K562 (cell line): ENCODE measurements around the gene LPIN1.

Source experiments
- CTCF ChIP-seq, 3 experiments: IDR thresholded peaks in 2 of 3; conservative IDR thresholded peaks in 1 of 3; 2 replicates each; pipeline ENCODE4 v1.5.1; 2011 to 2012; ENCODE audit warnings: low read length in 3 of 3, mild to moderate bottlenecking in 3 of 3, control low read depth in 2 of 3, improper control_type of control experiment in 1 of 3, inconsistent platforms in 1 of 3, low read depth in 1 of 3, mixed read lengths in 1 of 3, moderate library complexity in 1 of 3; ENCODE audit not compliant: insufficient read depth in 2 of 3
- E2F4 ChIP-seq: sonication (generic); formaldehyde crosslinking; IDR thresholded peaks from 2 replicates; pipeline ENCODE4 v1.8.0; 2022; ENCODE audit warnings: mild to moderate bottlenecking, low read depth, missing genetic modification reagents

GRCh38 chr2:11865378-11865777, 118.9 kb downstream of the LPIN1 start:
- TF ChIP-seq CTCF (IDR thresholded peaks at IDR 0.05 in 2 of 3, conservative IDR thresholded peaks at IDR 0.05 in 1 of 3; ENCODE audit: insufficient read depth in 2 of 3, low read depth in 1 of 3, low read length in 3 of 3) (no peak), E2F4 (CRISPR knock-in tag) (no peak)
